ENCODE data around the gene SSR1.

The SSR1 gene

GRCh38 chr6:7229376-7230326 lies 83.3 kb downstream of the SSR1 start:
- no peak overlapping the region for H3K9ac ChIP-seq (ENCODE audit: low read depth, low read length, poor library complexity, severe bottlenecking)
- no peak overlapping the region for H3K4me3 ChIP-seq (ENCODE audit: low read length, poor library complexity, severe bottlenecking)
- H3K27me3 ChIP-seq (ENCODE audit: insufficient read depth, low read length, poor library complexity, severe bottlenecking), result no peaks in the 10 kb centered on the region
- no peak overlapping the region for H2AFZ ChIP-seq (ENCODE audit: low read length)
- H3K36me3 ChIP-seq (ENCODE audit: insufficient read depth, low read length), result peaks cover 92% of the 10 kb centered on the region; the same call in 1 of the 2 replicates
- H3K9me3 ChIP-seq (ENCODE audit: insufficient read depth, low read depth, low read length), result no peaks in the 10 kb centered on the region
- H3K4me1 ChIP-seq (ENCODE audit: insufficient read depth, low read length, poor library complexity, severe bottlenecking), result peaks cover 13% of the 10 kb centered on the region
- TF ChIP-seq EZH2phosphoT487 (IDR thresholded peaks at IDR 0.05; ENCODE audit: borderline replicate concordance) (no peak), CTCF (conservative IDR thresholded peaks at IDR 0.05; ENCODE audit: low read length) (no peak)
- no peaks in the 10 kb centered on the region for H3F3A ChIP-seq (ENCODE audit: low read depth)
- H4K20me1 ChIP-seq (ENCODE audit: insufficient read depth, low read length, poor library complexity, severe bottlenecking), result no peaks in the 10 kb centered on the region
- H3K9me2 ChIP-seq (replicated peaks; ENCODE audit: low read depth, low read length), result no peaks in the 10 kb centered on the region
- no peaks in the 10 kb centered on the region for H3K79me2 ChIP-seq (ENCODE audit: insufficient read depth, low read length)
- H3K4me2 ChIP-seq (ENCODE audit: low read depth, low read length, poor library complexity, severe bottlenecking), result no peak overlapping the region

- Histone ChIP-seq H3K27me3 (ENCODE audit: insufficient read depth, low read length, poor library complexity, severe bottlenecking) (no peaks in the 10 kb centered on the region), H3K36me3 (ENCODE audit: insufficient read depth, low read length) (peaks cover 88% of the 10 kb centered on the region; the same call in 1 of the 2 replicates), H3K4me3 (ENCODE audit: low read length, poor library complexity, severe bottlenecking) (no peak overlapping the region), H3K9me2 (replicated peaks; ENCODE audit: low read depth, low read length) (no peaks in the 10 kb centered on the region), H3K4me1 (ENCODE audit: insufficient read depth, low read length, poor library complexity, severe bottlenecking) (peaks cover 15% of the 10 kb centered on the region), H2AFZ (ENCODE audit: low read length) (no peak overlapping the region), H3F3A (ENCODE audit: low read depth) (no peaks in the 10 kb centered on the region), H3K9me3 (ENCODE audit: insufficient read depth, low read depth, low read length) (no peaks in the 10 kb centered on the region), H3K4me2 (ENCODE audit: low read depth, low read length, poor library complexity, severe bottlenecking) (no peak overlapping the region), H3K9ac (ENCODE audit: low read depth, low read length, poor library complexity, severe bottlenecking) (no peak overlapping the region), H3K79me2 (ENCODE audit: insufficient read depth, low read length) (no peaks in the 10 kb centered on the region), H4K20me1 (ENCODE audit: insufficient read depth, low read length, poor library complexity, severe bottlenecking) (no peaks in the 10 kb centered on the region)
- TF ChIP-seq EZH2phosphoT487 (IDR thresholded peaks at IDR 0.05; ENCODE audit: borderline replicate concordance), result no peak
- TF ChIP-seq CTCF (conservative IDR thresholded peaks at IDR 0.05; ENCODE audit: low read length), result no peak
Measured at GRCh38 chr6:7228662-7229375, 84.2 kb downstream of the SSR1 start.

- Histone ChIP-seq H3K4me2 (ENCODE audit: low read depth, low read length, poor library complexity, severe bottlenecking) (no peak overlapping the region), H3K36me3 (ENCODE audit: insufficient read depth, low read length) (peaks cover 82% of the 10 kb centered on the region; the same call in 1 of the 2 replicates), H3K9ac (ENCODE audit: low read depth, low read length, poor library complexity, severe bottlenecking) (no peak overlapping the region), H3K4me1 (ENCODE audit: insufficient read depth, low read length, poor library complexity, severe bottlenecking) (peaks cover 7% of the 10 kb centered on the region), H3K9me3 (ENCODE audit: insufficient read depth, low read depth, low read length) (no peaks in the 10 kb centered on the region), H2AFZ (ENCODE audit: low read length) (no peak overlapping the region), H3K27me3 (ENCODE audit: insufficient read depth, low read length, poor library complexity, severe bottlenecking) (no peaks in the 10 kb centered on the region), H4K20me1 (ENCODE audit: insufficient read depth, low read length, poor library complexity, severe bottlenecking) (no peaks in the 10 kb centered on the region), H3F3A (ENCODE audit: low read depth) (no peaks in the 10 kb centered on the region), H3K9me2 (replicated peaks; ENCODE audit: low read depth, low read length) (no peaks in the 10 kb centered on the region), H3K4me3 (ENCODE audit: low read length, poor library complexity, severe bottlenecking) (no peak overlapping the region), H3K79me2 (ENCODE audit: insufficient read depth, low read length) (no peaks in the 10 kb centered on the region)
- TF ChIP-seq CTCF (conservative IDR thresholded peaks at IDR 0.05; ENCODE audit: low read length) (no peak), EZH2phosphoT487 (IDR thresholded peaks at IDR 0.05; ENCODE audit: borderline replicate concordance) (no peak)
Measured at GRCh38 chr6:7224731-7225130, 88.3 kb downstream of the SSR1 start.

Data from Loucy (cell line).